DND-41 (cell line): ENCODE data around the gene CYB561A3.
A peak's percentile ranks its signal among the peaks of the same experiment; 100 is the strongest.

Experiments used
- ATAC-seq: fragments of 200-7000 bp; cut with Tn5 transposase; 3 replicates; pipeline ENCODE4 v1.9.1; 2021; ENCODE audit warnings: low read depth; ENCODE audit not compliant: insufficient read depth
- DNase-seq: peaks from one replicate; pipeline ENCODE4 v3.0.0-alpha.2; 2020
- H2AFZ ChIP-seq: 2 replicates; pipeline ENCODE4 v1.6.0; 2012; ENCODE audit warnings: low read depth, low read length
- H3K27ac ChIP-seq: 2 replicates; pipeline ENCODE4 v1.5.1; 2012; ENCODE audit warnings: low read length, inconsistent platforms
- H3K27me3 ChIP-seq: fragments of 200-600 bp; sonication (generic); 2 replicates; pipeline ENCODE4 v1.6.0; 2012; ENCODE audit warnings: low read length, mild to moderate bottlenecking, inconsistent platforms; ENCODE audit not compliant: insufficient read depth, poor library complexity
- H3K36me3 ChIP-seq: 2 replicates; pipeline ENCODE4 v1.5.1; 2012; ENCODE audit warnings: low read length, inconsistent platforms; ENCODE audit not compliant: insufficient read depth
- H3K4me1 ChIP-seq: 2 replicates; pipeline ENCODE4 v1.5.1; 2012; ENCODE audit warnings: mild to moderate bottlenecking, low read length; ENCODE audit not compliant: insufficient read depth
- H3K4me2 ChIP-seq: 2 replicates; pipeline ENCODE4 v1.6.0; 2012; ENCODE audit warnings: mild to moderate bottlenecking, moderate library complexity, low read length, inconsistent platforms; ENCODE audit not compliant: insufficient read depth
- H3K4me3 ChIP-seq, 2 experiments: fragments of 200-600 bp in 1 of 2; shearing (Covaris generic) in 1 of 2; 2 replicates each; pipeline ENCODE4 v1.5.1; 2012 to 2016; ENCODE audit warnings: inconsistent platforms in 2 of 2, low read length in 2 of 2, mild to moderate bottlenecking in 2 of 2, low read depth in 1 of 2, moderate library complexity in 1 of 2
- H3K79me2 ChIP-seq: 2 replicates; pipeline ENCODE4 v1.6.0; 2012; ENCODE audit warnings: low read length, inconsistent platforms; ENCODE audit not compliant: insufficient read depth
- H3K9ac ChIP-seq: 2 replicates; pipeline ENCODE4 v1.6.0; 2012; ENCODE audit warnings: low read depth, mild to moderate bottlenecking, inconsistent platforms, low read length, moderate library complexity
- H3K9me3 ChIP-seq: 2 replicates; pipeline ENCODE4 v1.5.1; 2012; ENCODE audit warnings: low read length, moderate library complexity, mild to moderate bottlenecking, inconsistent platforms; ENCODE audit not compliant: insufficient read depth, severe bottlenecking
- H4K20me1 ChIP-seq: 2 replicates; pipeline ENCODE4 v1.6.0; 2012; ENCODE audit warnings: low read length; ENCODE audit not compliant: insufficient read depth
- EZH2 ChIP-seq: IDR thresholded peaks from 3 replicates; pipeline ENCODE4 v1.6.1; 2012; ENCODE audit warnings: borderline replicate concordance, low read depth, mild to moderate bottlenecking, moderate library complexity, low read length, inconsistent platforms; ENCODE audit not compliant: severe bottlenecking
- TF ChIP-seq, protein P1 (sequence below): IDR thresholded peaks from 2 replicates; pipeline ENCODE4 v1.5.1; 2012; ENCODE audit warnings: borderline replicate concordance, low read length, moderate library complexity, mild to moderate bottlenecking; ENCODE audit not compliant: poor library complexity, severe bottlenecking; ENCODE audit errors: extremely low read depth

The CYB561A3 gene

DNA sequence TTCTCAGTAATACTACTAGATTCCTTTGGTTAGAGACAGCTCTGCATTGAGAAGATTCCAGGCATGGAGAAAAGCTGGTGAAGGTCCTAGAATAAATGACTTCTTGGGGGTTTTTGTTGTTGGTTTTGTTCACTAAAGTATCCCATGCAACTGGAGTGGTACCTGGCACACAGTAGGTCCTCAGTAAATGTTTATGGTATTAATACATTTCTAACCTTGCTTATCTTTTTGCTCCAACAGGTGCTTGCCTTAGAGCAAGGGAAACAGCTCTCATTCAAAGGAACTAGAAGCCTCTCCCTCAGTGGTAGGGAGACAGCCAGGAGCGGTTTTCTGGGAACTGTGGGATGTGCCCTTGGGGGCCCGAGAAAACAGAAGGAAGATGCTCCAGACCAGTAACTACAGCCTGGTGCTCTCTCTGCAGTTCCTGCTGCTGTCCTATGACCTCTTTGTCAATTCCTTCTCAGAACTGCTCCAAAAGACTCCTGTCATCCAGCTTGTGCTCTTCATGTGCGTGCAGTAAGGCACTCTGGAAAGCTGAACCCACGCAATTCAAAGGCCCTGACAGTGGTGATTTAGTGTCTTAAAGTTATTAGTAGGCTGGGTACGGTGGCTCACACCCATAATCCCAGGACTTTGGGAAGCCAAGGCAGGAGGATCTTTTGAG is 2.5 kb upstream of the CYB561A3 start:
- Histone ChIP-seq H2AFZ (no peak overlapping the region), H3K27me3 (no peaks in the 10 kb centered on the region), H3K36me3 (peaks cover 58% of the 10 kb centered on the region), H3K4me2 (peak overlapping the region; percentile 91; the same call in 1 of the 2 replicates), H3K9ac (no peak overlapping the region), H3K4me3 (no peak overlapping the region), H3K79me2 (peaks cover 45% of the 10 kb centered on the region), H3K27ac (no peak overlapping the region), H4K20me1 (no peaks in the 10 kb centered on the region), H3K4me1 (peaks cover 32% of the 10 kb centered on the region), H3K9me3 (no peaks in the 10 kb centered on the region)
- TF ChIP-seq, protein P1, sequence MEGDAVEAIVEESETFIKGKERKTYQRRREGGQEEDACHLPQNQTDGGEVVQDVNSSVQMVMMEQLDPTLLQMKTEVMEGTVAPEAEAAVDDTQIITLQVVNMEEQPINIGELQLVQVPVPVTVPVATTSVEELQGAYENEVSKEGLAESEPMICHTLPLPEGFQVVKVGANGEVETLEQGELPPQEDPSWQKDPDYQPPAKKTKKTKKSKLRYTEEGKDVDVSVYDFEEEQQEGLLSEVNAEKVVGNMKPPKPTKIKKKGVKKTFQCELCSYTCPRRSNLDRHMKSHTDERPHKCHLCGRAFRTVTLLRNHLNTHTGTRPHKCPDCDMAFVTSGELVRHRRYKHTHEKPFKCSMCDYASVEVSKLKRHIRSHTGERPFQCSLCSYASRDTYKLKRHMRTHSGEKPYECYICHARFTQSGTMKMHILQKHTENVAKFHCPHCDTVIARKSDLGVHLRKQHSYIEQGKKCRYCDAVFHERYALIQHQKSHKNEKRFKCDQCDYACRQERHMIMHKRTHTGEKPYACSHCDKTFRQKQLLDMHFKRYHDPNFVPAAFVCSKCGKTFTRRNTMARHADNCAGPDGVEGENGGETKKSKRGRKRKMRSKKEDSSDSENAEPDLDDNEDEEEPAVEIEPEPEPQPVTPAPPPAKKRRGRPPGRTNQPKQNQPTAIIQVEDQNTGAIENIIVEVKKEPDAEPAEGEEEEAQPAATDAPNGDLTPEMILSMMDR: no peak
- no peak for TF ChIP-seq EZH2
- DNase-seq: no peak
- ATAC-seq: no peak

- no peak for TF ChIP-seq EZH2
- TF ChIP-seq, protein P1: no peak
- Histone ChIP-seq H3K36me3 (peaks cover 44% of the 10 kb centered on the region), H3K9ac (peak overlapping the region; percentile 100), H3K4me1 (peaks cover 32% of the 10 kb centered on the region), H3K27ac (peak overlapping the region; percentile 100), H3K4me3 (peak overlapping the region; percentile 60 to 80), H3K9me3 (no peaks in the 10 kb centered on the region), H3K27me3 (no peaks in the 10 kb centered on the region), H3K79me2 (peaks cover 45% of the 10 kb centered on the region), H4K20me1 (no peaks in the 10 kb centered on the region), H2AFZ (peak overlapping the region; percentile 100), H3K4me2 (peak overlapping the region; percentile 91)
- DNase-seq (peak; percentile 38), ATAC-seq (peak; percentile 17)
These were observed 827 bp upstream of the CYB561A3 start for GRCh38 chr11:61362542-61362875.

GRCh38 chr11:61361237-61361740 is 393 bp downstream of the CYB561A3 start:
- no peaks in the 10 kb centered on the region for H4K20me1 ChIP-seq
- no peaks in the 10 kb centered on the region for H3K27me3 ChIP-seq
- ATAC-seq (peak; percentile 7), DNase-seq (no peak)
- H3K27ac ChIP-seq: peak overlapping the region; percentile 100
- peaks cover 38% of the 10 kb centered on the region for H3K36me3 ChIP-seq
- H3K4me1 ChIP-seq: peaks cover 32% of the 10 kb centered on the region
- H2AFZ ChIP-seq: peak overlapping the region; percentile 100
- TF ChIP-seq EZH2: no peak
- TF ChIP-seq, protein P1: no peak
- no peaks in the 10 kb centered on the region for H3K9me3 ChIP-seq
- H3K4me2 ChIP-seq: peak overlapping the region; percentile 91
- H3K79me2 ChIP-seq: peaks cover 45% of the 10 kb centered on the region
- H3K4me3 ChIP-seq: peak overlapping the region; percentile 60 to 80
- peak overlapping the region; percentile 100 for H3K9ac ChIP-seq
